Measurements from ENCODE around the gene PLIN4.

DNA sequence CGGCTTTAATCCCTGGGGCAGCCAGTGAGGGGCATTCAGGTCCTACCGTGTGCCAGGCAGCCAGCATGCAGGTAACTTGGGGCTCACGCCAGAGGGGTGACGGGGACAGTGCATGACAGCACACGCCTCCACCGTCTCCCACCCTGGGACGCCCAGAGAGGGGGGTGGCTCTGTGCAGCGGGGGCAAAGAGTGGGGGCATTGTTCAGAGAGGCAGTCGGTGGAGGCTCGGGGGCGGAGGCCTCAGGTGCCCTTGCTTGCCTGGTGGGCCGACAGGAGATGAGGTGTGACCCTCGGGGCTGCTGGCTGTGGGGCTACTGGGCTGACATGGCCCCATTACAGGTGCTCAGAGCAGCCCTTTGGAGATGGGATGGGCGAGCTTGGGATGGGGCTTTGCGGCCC is 18.4 kb downstream of the PLIN4 start:
- TF ChIP-seq, protein P1, sequence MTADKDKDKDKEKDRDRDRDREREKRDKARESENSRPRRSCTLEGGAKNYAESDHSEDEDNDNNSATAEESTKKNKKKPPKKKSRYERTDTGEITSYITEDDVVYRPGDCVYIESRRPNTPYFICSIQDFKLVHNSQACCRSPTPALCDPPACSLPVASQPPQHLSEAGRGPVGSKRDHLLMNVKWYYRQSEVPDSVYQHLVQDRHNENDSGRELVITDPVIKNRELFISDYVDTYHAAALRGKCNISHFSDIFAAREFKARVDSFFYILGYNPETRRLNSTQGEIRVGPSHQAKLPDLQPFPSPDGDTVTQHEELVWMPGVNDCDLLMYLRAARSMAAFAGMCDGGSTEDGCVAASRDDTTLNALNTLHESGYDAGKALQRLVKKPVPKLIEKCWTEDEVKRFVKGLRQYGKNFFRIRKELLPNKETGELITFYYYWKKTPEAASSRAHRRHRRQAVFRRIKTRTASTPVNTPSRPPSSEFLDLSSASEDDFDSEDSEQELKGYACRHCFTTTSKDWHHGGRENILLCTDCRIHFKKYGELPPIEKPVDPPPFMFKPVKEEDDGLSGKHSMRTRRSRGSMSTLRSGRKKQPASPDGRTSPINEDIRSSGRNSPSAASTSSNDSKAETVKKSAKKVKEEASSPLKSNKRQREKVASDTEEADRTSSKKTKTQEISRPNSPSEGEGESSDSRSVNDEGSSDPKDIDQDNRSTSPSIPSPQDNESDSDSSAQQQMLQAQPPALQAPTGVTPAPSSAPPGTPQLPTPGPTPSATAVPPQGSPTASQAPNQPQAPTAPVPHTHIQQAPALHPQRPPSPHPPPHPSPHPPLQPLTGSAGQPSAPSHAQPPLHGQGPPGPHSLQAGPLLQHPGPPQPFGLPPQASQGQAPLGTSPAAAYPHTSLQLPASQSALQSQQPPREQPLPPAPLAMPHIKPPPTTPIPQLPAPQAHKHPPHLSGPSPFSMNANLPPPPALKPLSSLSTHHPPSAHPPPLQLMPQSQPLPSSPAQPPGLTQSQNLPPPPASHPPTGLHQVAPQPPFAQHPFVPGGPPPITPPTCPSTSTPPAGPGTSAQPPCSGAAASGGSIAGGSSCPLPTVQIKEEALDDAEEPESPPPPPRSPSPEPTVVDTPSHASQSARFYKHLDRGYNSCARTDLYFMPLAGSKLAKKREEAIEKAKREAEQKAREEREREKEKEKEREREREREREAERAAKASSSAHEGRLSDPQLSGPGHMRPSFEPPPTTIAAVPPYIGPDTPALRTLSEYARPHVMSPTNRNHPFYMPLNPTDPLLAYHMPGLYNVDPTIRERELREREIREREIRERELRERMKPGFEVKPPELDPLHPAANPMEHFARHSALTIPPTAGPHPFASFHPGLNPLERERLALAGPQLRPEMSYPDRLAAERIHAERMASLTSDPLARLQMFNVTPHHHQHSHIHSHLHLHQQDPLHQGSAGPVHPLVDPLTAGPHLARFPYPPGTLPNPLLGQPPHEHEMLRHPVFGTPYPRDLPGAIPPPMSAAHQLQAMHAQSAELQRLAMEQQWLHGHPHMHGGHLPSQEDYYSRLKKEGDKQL (CRISPR knock-in tag; IDR thresholded peaks at IDR 0.05; ENCODE audit: borderline replicate concordance) = no peak
- TF ChIP-seq, protein P2, sequence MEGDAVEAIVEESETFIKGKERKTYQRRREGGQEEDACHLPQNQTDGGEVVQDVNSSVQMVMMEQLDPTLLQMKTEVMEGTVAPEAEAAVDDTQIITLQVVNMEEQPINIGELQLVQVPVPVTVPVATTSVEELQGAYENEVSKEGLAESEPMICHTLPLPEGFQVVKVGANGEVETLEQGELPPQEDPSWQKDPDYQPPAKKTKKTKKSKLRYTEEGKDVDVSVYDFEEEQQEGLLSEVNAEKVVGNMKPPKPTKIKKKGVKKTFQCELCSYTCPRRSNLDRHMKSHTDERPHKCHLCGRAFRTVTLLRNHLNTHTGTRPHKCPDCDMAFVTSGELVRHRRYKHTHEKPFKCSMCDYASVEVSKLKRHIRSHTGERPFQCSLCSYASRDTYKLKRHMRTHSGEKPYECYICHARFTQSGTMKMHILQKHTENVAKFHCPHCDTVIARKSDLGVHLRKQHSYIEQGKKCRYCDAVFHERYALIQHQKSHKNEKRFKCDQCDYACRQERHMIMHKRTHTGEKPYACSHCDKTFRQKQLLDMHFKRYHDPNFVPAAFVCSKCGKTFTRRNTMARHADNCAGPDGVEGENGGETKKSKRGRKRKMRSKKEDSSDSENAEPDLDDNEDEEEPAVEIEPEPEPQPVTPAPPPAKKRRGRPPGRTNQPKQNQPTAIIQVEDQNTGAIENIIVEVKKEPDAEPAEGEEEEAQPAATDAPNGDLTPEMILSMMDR (IDR thresholded peaks at IDR 0.05 in 2 of 3, conservative IDR thresholded peaks at IDR 0.05 in 1 of 3; ENCODE audit: insufficient read depth in 2 of 3, low read depth in 1 of 3, low read length in 3 of 3) = no peak

Measured in K562 (cell line).